BLaER1 treated with 17β-estradiol and CSF1 and Interleukin-3, amounts not matched to agents 10 nM and 100 nM (cell line): ENCODE measurements around the gene IFIT5.
"Not testable (repeated sequence)": the region's sequence is repeated elsewhere in the genome, so short reads cannot be mapped to it uniquely, and the experiment has no call there.

Source experiments
- H3K27ac ChIP-seq, 11 experiments: shearing (Covaris generic); formaldehyde crosslinking; 2 replicates each; pipeline ENCODE4 v1.8.1; 2022
- H3K27me3 ChIP-seq, 11 experiments: shearing (Covaris generic); formaldehyde crosslinking; 2 replicates each; pipeline ENCODE4 v1.8.1; 2022
- H3K36me3 ChIP-seq, 11 experiments: shearing (Covaris generic); formaldehyde crosslinking; 2 replicates each; pipeline ENCODE4 v1.8.1; 2022
- H3K4me1 ChIP-seq, 10 experiments: shearing (Covaris generic); formaldehyde crosslinking; 2 replicates each; pipeline ENCODE4 v1.8.1; 2022
- H3K4me2 ChIP-seq, 11 experiments: shearing (Covaris generic); formaldehyde crosslinking; 2 replicates each; pipeline ENCODE4 v1.8.1; 2022
- H3K4me3 ChIP-seq, 10 experiments: shearing (Covaris generic); formaldehyde crosslinking; 2 replicates each; pipeline ENCODE4 v1.8.1; 2022
- H3K9ac ChIP-seq, 11 experiments: shearing (Covaris generic); formaldehyde crosslinking; 2 replicates each; pipeline ENCODE4 v1.8.1; 2022
- H3K9me3 ChIP-seq, 11 experiments: shearing (Covaris generic); formaldehyde crosslinking; replicated peaks in 1 of 11; 2 replicates each; pipeline ENCODE4 v1.8.1; 2022
- H4K20me1 ChIP-seq, 11 experiments: shearing (Covaris generic); formaldehyde crosslinking; 2 replicates each; pipeline ENCODE4 v1.8.1; 2022
- Cebpa-rat ChIP-seq, 11 experiments: shearing (Covaris generic); IDR thresholded peaks; 2 replicates each; pipeline ENCODE4 v1.8.1; 2022

Gene IFIT5

GRCh38 chr10:89431977-89432376 is 17.6 kb downstream of the IFIT5 start:
- no peak overlapping the region for H3K9ac ChIP-seq
- H3K4me1 ChIP-seq, result no peaks in the 10 kb centered on the region
- H3K27ac ChIP-seq, result no peak overlapping the region
- no peaks in the 10 kb centered on the region for H3K36me3 ChIP-seq
- TF ChIP-seq Cebpa-rat (IDR thresholded peaks at IDR 0.05), result no peak
- no peaks in the 10 kb centered on the region for H3K9me3 ChIP-seq
- no peaks in the 10 kb centered on the region for H4K20me1 ChIP-seq
- H3K27me3 ChIP-seq, result no peaks in the 10 kb centered on the region
- no peak overlapping the region for H3K4me3 ChIP-seq
- no peak overlapping the region for H3K4me2 ChIP-seq

DNA sequence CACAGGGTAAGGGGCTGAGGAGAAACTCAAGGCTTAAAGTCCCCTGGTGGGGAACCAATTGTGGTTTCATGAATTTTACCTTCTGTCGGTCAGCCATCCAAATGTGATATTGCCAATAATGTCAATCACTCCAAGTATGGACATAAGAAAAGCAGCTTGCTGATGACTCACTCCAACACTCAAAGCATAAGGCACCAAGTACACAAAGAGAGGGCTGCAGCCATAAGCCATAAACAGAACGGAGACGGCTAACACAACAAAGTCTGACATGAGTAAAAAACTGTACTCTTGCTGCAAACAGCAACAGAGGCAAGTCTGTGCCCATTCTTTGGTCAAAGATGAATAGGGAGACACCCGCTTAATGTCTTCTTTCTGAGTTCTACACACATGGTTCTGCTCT is 24.2 kb downstream of the IFIT5 start:
- Histone ChIP-seq H3K36me3 (no peaks in the 10 kb centered on the region), H4K20me1 (no peaks in the 10 kb centered on the region), H3K9me3 (no peaks in the 10 kb centered on the region), H3K4me3 (no peak overlapping the region), H3K4me1 (no peaks in the 10 kb centered on the region), H3K9ac (no peak overlapping the region), H3K27me3 (no peaks in the 10 kb centered on the region), H3K27ac (no peak overlapping the region), H3K4me2 (no peak overlapping the region)
- no peak for TF ChIP-seq Cebpa-rat (IDR thresholded peaks at IDR 0.05)

GRCh38 chr10:89440226-89441009 is 26.1 kb downstream of the IFIT5 start:
- H3K9me3 ChIP-seq, result peaks cover 0 to 7% (median 0%) of the 10 kb centered on the region in 11 experiments; a peak in 1 of 22 replicates
- no peak for TF ChIP-seq Cebpa-rat (IDR thresholded peaks at IDR 0.05)
- no peaks in the 10 kb centered on the region for H3K36me3 ChIP-seq
- no peak overlapping the region for H3K4me3 ChIP-seq
- no peaks in the 10 kb centered on the region for H3K4me1 ChIP-seq
- no peak overlapping the region for H3K4me2 ChIP-seq
- no peaks in the 10 kb centered on the region for H3K27me3 ChIP-seq
- H3K9ac ChIP-seq, result no peak overlapping the region
- no peaks in the 10 kb centered on the region for H4K20me1 ChIP-seq
- H3K27ac ChIP-seq, result no peak overlapping the region

DNA sequence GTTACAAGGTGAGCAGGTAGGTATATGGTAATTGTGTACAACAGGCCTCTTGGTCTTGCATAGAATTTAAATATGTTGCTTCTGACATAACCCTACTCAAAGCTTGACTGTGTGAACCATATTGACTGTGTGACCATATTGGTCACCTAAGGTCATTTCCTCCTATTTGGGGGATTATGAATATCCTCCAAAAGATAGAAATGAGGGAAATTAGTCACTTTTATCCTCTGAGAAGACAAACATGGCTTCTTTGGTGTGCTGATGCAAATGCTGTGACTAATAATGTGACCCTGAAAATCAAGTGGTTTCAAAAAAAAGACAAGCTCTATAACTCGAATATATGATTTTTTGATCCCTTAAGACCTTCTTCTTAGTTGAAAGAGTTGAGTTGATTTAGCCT is 27.9 kb downstream of the IFIT5 start:
- H3K27ac ChIP-seq, result no peak overlapping the region

DNA sequence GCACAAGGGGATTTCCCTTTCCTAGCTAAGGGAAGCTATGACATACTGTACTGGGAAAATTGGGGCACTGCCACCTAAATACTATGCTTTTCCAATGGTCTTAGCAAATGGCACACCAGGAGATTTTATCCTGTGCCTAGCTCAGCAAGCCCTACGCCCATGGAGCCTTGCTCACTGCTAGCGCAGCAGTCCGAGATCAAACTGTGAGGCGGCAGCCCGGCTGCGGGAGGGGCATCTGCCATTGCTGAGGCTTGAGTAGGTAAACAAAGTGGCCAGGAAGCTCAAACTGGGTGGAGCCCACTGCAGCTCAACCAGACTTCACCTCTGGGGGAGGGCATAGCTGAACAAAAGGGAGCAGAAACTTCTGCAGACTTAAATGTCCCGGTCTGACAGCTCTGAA is 30.5 kb downstream of the IFIT5 start:
- H3K4me1 ChIP-seq, H3K9me3 ChIP-seq, H4K20me1 ChIP-seq, H3K4me3 ChIP-seq, H3K9ac ChIP-seq, H3K27ac ChIP-seq, H3K4me2 ChIP-seq, H3K36me3 ChIP-seq, H3K27me3 ChIP-seq: not testable (repeated sequence)

More for the DNA sequence above, 27.9 kb downstream of the IFIT5 start:
- Histone ChIP-seq H3K9ac (no peak overlapping the region), H3K27me3 (no peaks in the 10 kb centered on the region), H3K4me1 (no peaks in the 10 kb centered on the region), H3K36me3 (no peaks in the 10 kb centered on the region), H3K4me2 (no peak overlapping the region), H3K9me3 (peaks cover 0 to 7% (median 0%) of the 10 kb centered on the region in 11 experiments; a peak in 3 of 22 replicates), H4K20me1 (no peaks in the 10 kb centered on the region), H3K4me3 (no peak overlapping the region)
- no peak for TF ChIP-seq Cebpa-rat (IDR thresholded peaks at IDR 0.05)

- Histone ChIP-seq H3K27ac (no peak overlapping the region), H3K4me1 (peaks cover 0 to 17% (median 6%) of the 10 kb centered on the region in 10 experiments; a peak in 9 of 20 replicates), H3K27me3 (no peaks in the 10 kb centered on the region), H3K4me3 (no peak overlapping the region), H4K20me1 (no peaks in the 10 kb centered on the region), H3K36me3 (no peaks in the 10 kb centered on the region), H3K9me3 (peaks cover 0 to 5% (median 0%) of the 10 kb centered on the region in 11 experiments; a peak in 2 of 22 replicates), H3K4me2 (no peak overlapping the region), H3K9ac (no peak overlapping the region)
- no peak for TF ChIP-seq Cebpa-rat (IDR thresholded peaks at IDR 0.05)
These were observed 36.5 kb downstream of the IFIT5 start for GRCh38 chr10:89450901-89451300.

DNA sequence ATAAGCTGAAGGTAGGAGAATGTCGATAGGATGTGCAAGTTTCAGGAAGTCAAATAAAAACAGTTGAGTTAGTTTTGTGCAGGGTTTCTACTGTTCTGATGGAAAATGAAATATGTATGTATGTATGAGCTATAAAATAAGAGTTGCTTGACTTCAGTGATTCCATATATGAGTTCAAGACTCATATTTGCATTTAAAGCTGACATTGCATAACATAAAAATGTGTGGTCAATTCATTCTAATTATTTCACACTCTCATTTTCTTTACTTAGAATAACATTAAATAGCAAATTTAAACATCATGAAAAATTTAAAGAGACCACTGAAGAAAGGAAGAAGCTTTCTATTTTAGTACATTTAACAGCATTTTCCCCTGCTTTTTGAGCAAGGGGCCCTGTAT is 37.8 kb downstream of the IFIT5 start:
- Histone ChIP-seq H3K9me3 (0 out of 22 replicates have a peak, but pooled peaks cover 0 to 5% (median 0%) of the 10 kb centered on the region in 11 experiments), H4K20me1 (no peaks in the 10 kb centered on the region), H3K4me1 (peaks cover 0 to 18% (median 6%) of the 10 kb centered on the region in 10 experiments; a peak in 9 of 20 replicates), H3K27ac (no peak overlapping the region), H3K9ac (no peak overlapping the region), H3K36me3 (no peaks in the 10 kb centered on the region), H3K27me3 (no peaks in the 10 kb centered on the region), H3K4me3 (no peak overlapping the region), H3K4me2 (no peak overlapping the region)
- no peak for TF ChIP-seq Cebpa-rat (IDR thresholded peaks at IDR 0.05)

DNA sequence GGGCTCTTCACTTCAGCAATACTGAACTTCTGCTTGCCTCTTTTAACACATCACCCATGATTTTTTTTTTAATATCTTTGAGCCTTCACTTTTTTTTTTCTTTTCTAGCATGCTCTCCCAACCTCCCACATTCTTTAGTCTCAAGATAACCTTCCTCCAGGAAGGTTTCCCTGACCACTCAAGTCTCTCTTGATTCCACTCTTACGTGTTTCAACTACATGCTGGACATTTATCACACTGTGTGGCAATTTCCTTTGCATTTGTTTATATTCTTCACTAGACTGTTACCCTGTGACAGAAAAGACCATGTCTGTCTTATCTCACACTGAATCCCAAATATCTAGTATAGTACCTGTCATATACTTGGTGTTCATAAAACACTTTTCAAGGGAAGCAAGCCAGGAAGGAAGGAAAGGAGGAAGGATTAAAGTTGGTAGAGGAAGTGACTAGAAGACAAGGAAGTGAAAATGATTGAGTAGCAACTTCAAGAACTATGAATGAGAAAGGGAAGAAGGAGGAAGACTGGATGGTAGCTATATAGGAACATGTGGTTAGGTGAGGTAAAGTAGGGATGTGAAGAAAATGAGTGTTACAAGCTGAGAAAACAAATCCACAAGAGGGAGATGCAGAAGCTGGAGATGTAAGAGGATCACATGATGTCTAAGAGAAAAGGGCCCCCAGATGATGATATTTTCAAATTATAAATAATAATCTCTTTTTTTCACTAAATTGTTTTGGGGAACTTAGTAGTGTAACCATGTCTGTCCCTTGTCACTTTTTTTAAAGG is 40.4 kb downstream of the IFIT5 start:
- H3K27ac ChIP-seq, result no peak overlapping the region
- TF ChIP-seq Cebpa-rat (IDR thresholded peaks at IDR 0.05), result no peak
- H3K4me2 ChIP-seq, result peak overlapping the region in 5 of 11 experiments; percentile 6 to 45 (median 12); a peak in 5 of 22 replicates
- H3K4me1 ChIP-seq, result peaks cover 0 to 18% (median 6%) of the 10 kb centered on the region in 10 experiments; a peak in 9 of 20 replicates
- no peaks in the 10 kb centered on the region for H4K20me1 ChIP-seq
- no peaks in the 10 kb centered on the region for H3K36me3 ChIP-seq
- no peak overlapping the region for H3K9ac ChIP-seq
- no peak overlapping the region for H3K4me3 ChIP-seq
- H3K9me3 ChIP-seq, result 0 out of 22 replicates have a peak, but pooled peaks cover 0 to 5% (median 0%) of the 10 kb centered on the region in 11 experiments
- H3K27me3 ChIP-seq, result no peaks in the 10 kb centered on the region

- no peaks in the 10 kb centered on the region for H3K27me3 ChIP-seq
- H3K9me3 ChIP-seq, result no peaks in the 10 kb centered on the region
- no peak overlapping the region for H3K4me2 ChIP-seq
- H3K27ac ChIP-seq, result no peak overlapping the region
- H3K36me3 ChIP-seq, result no peaks in the 10 kb centered on the region
- peaks cover 0 to 18% (median 6%) of the 10 kb centered on the region in 10 experiments; a peak in 9 of 20 replicates for H3K4me1 ChIP-seq
- no peak overlapping the region for H3K9ac ChIP-seq
- H4K20me1 ChIP-seq, result no peaks in the 10 kb centered on the region
- no peak for TF ChIP-seq Cebpa-rat (IDR thresholded peaks at IDR 0.05)
- no peak overlapping the region for H3K4me3 ChIP-seq
These were observed 43.9 kb downstream of the IFIT5 start for GRCh38 chr10:89458291-89458690.
